HG03571 (cell line): ENCODE results near the gene THRAP3.
A peak's percentile ranks its signal among the peaks of the same experiment; 100 is the strongest.
"Not testable (repeated sequence)": the region's sequence is repeated elsewhere in the genome, so short reads cannot be mapped to it uniquely, and the experiment has no call there.

ENCODE experiments used
- ATAC-seq: cut with Tn5 transposase; IDR thresholded peaks from one replicate; pipeline ENCODE4 v1.9.1; 2021; ENCODE audit not compliant: unreplicated experiment

THRAP3 gene

GRCh38 chr1:36206323-36206858 lies 17.9 kb upstream of the THRAP3 start:
- ATAC-seq = no peak

DNA sequence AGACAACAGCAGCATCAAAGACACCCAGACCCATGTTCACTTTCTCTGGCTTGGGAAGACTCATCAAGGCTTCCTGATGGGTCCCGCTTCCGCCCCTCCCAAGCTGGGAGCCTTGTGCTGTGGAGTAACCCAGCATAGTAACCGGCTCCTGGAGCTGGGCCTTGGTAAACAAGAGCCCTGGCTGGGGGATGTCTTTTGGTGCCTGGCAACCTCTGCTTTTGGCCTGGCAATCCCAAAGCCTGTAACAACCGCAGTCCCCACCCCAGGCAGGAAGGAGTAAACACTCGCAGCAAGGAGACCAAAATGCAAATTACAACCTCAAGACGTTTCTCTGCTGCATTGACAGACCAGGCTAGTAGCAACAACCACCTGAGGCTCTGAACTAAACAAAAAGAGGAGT lies 16.9 kb upstream of the THRAP3 start:
- ATAC-seq = no peak

GRCh38 chr1:36208978-36209703 lies 15.1 kb upstream of the THRAP3 start:
- no peak for ATAC-seq

DNA sequence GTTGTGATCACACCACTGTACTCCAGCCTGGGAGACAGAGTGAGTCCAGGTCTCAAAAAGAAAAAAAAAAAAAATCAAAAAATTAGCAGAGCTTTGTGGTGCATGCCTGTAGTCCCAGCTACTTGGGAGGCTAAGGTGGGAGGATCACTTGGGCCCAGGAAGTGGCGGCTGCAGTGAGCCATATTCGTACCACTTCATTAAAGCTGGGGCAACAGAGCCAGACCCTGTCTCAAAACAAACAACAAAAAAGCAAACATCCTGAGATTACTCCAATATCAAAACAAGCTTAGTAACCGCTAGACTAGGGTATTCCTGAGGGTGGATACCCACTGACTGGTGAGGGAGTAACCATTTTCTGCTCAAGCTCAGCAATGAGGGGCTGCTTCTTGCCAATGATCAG lies 12.9 kb upstream of the THRAP3 start:
- ATAC-seq = no peak

- ATAC-seq = no peak
These were observed 12.4 kb upstream of the THRAP3 start for GRCh38 chr1:36211841-36212240.

- ATAC-seq = no peak
These were observed 11.5 kb upstream of the THRAP3 start for GRCh38 chr1:36212782-36213181.

GRCh38 chr1:36217670-36218069 lies 6.6 kb upstream of the THRAP3 start:
- no peak for ATAC-seq

DNA sequence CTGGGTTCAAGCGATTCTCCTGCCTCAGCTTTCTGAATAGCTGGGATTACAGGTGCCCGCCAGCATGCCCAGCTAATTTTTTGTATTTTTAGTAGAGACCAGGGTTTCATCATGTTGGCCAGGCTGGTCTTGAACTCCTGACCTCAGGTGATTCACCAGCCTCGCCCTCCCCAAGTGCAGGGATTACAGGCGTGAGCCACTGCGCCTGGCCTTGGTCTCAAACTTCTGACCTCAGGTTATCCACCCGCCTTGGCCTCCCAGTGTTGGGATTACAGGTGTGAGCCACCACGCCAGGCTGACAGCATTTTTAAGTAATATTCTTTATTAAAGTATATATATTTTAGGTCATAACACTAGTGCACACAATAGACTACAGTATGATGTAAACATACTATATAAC lies 2.3 kb upstream of the THRAP3 start:
- ATAC-seq = not testable (repeated sequence)

- no peak for ATAC-seq
These were observed 1.5 kb upstream of the THRAP3 start for GRCh38 chr1:36222481-36223380.

DNA sequence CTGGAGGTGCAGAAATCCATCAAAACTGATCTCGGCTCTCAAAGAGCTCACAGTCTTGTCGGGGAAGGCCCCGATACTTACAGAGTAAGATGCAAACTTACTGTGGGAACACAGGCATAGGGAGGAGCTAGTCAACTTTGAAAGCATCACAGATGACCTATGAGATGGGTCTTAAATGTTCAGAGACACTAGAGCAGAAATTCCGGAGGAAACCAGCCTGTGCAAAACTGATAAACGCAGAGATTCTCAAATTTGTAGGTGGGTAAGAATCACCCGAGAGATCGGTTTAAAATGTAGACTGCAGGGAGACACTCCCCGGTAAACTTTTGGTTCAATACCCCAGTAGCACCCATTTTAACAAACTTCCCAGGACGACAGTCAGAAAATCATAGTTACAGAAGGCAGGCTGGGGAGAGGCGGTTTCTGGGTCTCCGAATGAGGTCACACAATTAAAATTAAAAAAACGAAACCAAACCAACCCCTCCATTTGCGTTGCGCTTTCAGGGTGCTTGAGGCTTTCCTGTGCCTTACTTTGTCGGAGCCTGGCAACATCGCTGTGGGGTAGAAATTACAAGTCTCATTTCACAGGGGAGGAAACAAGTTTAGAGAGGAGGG lies 755 bp upstream of the THRAP3 start:
- ATAC-seq = peak; percentile 13

- peak; percentile 52 for ATAC-seq
These were observed 467 bp downstream of the THRAP3 start for GRCh38 chr1:36224537-36225282.

- no peak for ATAC-seq
These were observed 1.1 kb downstream of the THRAP3 start for GRCh38 chr1:36225283-36225899.

DNA sequence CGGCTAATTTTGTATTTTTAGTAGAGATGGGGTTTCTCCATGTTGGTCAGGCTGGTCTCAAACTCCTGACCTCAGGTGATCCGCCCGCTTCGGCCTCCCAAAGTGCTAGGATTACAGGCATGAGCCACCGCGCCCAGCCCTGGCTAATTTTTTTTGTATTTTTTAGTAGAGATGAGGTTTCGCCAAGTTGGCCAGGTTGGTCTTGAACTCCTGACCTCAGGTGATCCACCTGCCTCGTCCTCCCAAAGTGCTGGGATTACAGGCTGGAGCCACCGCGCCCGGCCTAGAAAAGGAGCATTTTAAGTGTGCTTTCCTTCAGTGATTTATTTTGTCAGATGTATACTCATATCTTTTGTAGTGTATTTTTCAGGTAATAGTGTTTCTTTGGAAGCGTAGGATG lies 6.0 kb downstream of the THRAP3 start:
- not testable (repeated sequence) for ATAC-seq

- no peak for ATAC-seq
These were observed 6.9 kb downstream of the THRAP3 start for GRCh38 chr1:36231191-36231590.

DNA sequence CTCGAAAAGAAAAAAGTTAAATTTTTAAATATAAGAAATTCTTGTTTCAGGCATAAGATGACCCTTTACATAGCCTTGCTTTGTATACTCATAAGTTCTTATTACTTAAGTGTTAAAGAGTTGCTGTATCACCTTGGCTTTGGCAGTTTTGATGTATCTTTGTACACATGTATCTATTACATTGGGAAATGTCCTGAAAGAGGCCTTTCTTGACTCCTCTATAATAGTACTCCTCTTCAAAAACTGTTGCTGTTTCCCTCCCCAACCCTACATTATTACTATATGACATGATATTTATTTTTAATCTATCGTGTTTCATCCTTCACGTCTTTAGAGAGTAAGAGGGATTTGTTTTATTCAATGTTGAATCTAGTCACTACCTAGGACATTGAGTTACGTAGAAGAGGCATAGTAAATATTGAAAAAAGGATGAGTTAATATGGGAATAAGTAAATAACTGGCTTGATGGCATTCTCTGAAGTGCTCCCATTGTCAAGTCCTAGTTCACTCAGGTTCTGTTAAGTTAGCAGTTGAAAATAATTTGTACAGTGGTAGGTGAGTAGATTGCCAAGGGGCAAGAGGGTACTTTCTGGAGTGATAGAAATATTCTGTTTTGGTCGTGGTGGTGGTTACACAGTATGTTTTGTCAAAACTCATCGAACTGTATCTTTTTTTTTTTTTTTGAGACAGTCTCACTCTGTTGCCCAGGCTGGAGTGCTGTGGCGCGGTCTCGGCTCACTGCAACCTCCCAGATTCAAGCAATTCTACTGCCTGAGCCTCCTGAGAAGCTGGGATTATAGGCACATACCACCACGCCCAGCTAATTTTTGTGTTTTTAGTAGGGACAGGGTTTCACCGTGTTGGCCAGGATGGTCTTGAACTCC lies 8.2 kb downstream of the THRAP3 start:
- no peak for ATAC-seq

GRCh38 chr1:36236302-36236701 lies 12.1 kb downstream of the THRAP3 start:
- ATAC-seq = no peak

DNA sequence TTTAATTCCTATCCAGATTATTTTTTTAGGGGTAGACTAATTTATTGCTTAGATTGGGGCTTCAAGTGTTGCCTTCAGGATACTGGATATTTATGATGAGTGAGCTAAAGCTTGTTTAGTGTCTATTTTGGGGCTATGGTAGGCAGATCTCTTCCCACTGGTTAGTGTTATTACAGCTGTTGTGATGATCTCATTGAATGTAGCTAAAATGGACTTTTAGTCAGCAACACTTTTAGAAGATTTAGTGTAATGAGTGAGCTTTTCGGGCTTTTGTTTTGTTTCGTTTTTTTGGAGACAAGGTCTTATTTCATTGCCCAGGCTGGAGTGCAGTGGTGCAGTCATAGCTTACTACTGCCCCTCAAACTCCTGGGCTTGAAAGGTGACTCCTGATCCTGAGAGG lies 14.2 kb downstream of the THRAP3 start:
- no peak for ATAC-seq

GRCh38 chr1:36239941-36240637 lies 15.8 kb downstream of the THRAP3 start:
- no peak for ATAC-seq

DNA sequence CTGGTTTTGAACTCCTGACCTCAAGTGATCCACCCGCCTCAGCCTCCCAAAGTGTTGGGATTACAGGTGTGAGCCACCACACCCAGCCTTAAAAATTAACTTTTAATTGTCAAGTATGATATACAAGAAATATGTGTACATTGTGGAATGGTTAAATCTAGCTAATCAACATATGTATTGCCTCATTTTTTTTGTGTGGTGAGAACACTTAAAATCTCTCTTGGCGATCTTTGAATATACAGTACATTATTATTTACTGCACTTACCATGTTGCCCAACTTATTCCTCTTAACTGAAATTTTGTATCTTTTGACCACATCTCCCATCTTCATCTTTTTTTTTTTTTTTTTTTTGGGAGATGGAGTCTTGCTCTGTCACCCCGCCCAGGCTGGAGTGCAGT lies 23.3 kb downstream of the THRAP3 start:
- no peak for ATAC-seq
